ENCODE data around the gene CNTNAP3.
"Not testable (repeated sequence)": the region's sequence is repeated elsewhere in the genome, so short reads cannot be mapped to it uniquely, and the experiment has no call there.

DNA sequence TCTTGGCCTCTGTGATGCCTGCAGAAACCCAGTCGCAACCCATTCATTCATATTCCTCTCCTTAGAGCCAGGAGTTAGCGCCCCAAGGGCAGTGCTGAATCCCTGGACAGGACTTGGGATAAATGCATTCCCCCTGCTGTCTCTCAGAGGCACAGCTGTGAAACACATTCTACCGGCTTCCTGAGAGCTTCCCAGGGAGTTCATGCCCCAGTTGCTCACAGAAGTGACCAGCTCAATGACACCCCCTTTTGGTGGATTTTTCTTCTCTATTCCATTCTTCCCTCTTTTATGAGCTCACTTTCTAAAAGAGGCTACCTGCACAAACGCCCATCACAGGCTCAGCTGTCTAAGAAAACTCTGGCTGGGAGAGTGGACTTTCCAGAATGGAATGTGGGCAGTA, 8.0 kb downstream of the CNTNAP3 start:
- TF ChIP-seq, protein P1, sequence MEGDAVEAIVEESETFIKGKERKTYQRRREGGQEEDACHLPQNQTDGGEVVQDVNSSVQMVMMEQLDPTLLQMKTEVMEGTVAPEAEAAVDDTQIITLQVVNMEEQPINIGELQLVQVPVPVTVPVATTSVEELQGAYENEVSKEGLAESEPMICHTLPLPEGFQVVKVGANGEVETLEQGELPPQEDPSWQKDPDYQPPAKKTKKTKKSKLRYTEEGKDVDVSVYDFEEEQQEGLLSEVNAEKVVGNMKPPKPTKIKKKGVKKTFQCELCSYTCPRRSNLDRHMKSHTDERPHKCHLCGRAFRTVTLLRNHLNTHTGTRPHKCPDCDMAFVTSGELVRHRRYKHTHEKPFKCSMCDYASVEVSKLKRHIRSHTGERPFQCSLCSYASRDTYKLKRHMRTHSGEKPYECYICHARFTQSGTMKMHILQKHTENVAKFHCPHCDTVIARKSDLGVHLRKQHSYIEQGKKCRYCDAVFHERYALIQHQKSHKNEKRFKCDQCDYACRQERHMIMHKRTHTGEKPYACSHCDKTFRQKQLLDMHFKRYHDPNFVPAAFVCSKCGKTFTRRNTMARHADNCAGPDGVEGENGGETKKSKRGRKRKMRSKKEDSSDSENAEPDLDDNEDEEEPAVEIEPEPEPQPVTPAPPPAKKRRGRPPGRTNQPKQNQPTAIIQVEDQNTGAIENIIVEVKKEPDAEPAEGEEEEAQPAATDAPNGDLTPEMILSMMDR (IDR thresholded peaks at IDR 0.05) = not testable (repeated sequence)
- not testable (repeated sequence) for TF ChIP-seq POLR2A (IDR thresholded peaks at IDR 0.05)
